ENCODE data around the gene TSC22D2.

Gene TSC22D2

GRCh38 chr3:150443331-150443741, 35.2 kb downstream of the TSC22D2 start:
- POLR2A ChIA-PET = no interaction called here
- no peak overlapping the region for H3K4me3 ChIP-seq (ENCODE audit: low read depth, low read length)
- no peak for DNase-seq (ENCODE audit: low read depth, low spot score)
- CTCF ChIA-PET = interaction anchor here (1.6 to 2.2 kb wide), 3 partner anchors 9 to 204 kb away, joined by 3 to 6 read pairs (median 5); no protein-coding TSS in a partner anchor
- no peak for TF ChIP-seq CTCF (IDR thresholded peaks at IDR 0.05; ENCODE audit: insufficient read depth, low read length, missing control alignments)

- TF ChIP-seq CTCF (IDR thresholded peaks at IDR 0.05; ENCODE audit: insufficient read depth, low read length, missing control alignments) = no peak
- ChIA-PET POLR2A (no interaction called here), CTCF (interaction anchor here (1.6 kb wide), 1 partner anchor 10 kb away, joined by 5 read pairs; no protein-coding TSS in a partner anchor)
- H3K4me3 ChIP-seq (ENCODE audit: low read depth, low read length) = no peak overlapping the region
- no peak for DNase-seq (ENCODE audit: low read depth, low spot score)
Measured at GRCh38 chr3:150444371-150444770, 36.3 kb downstream of the TSC22D2 start.

GRCh38 chr3:150446470-150446977, 38.4 kb downstream of the TSC22D2 start:
- ChIA-PET POLR2A (no interaction called here), CTCF (no interaction called here)
- no peak for TF ChIP-seq CTCF (IDR thresholded peaks at IDR 0.05; ENCODE audit: insufficient read depth, low read length, missing control alignments)
- H3K4me3 ChIP-seq (ENCODE audit: low read depth, low read length) = no peak overlapping the region
- no peak for DNase-seq (ENCODE audit: low read depth, low spot score)

- CTCF ChIA-PET = no interaction called here
- POLR2A ChIA-PET = no interaction called here
- no peak for TF ChIP-seq CTCF (IDR thresholded peaks at IDR 0.05; ENCODE audit: insufficient read depth, low read length, missing control alignments)
- no peak overlapping the region for H3K4me3 ChIP-seq (ENCODE audit: low read depth, low read length)
- no peak for DNase-seq (ENCODE audit: low read depth, low spot score)
Measured at GRCh38 chr3:150447084-150447483, 39.0 kb downstream of the TSC22D2 start.

GRCh38 chr3:150447631-150448465, 39.8 kb downstream of the TSC22D2 start:
- no peak overlapping the region for H3K4me3 ChIP-seq (ENCODE audit: low read depth, low read length)
- ChIA-PET POLR2A (no interaction called here), CTCF (interaction anchor here (1.2 kb wide), 1 partner anchor 48 kb away, joined by 3 read pairs; no protein-coding TSS in a partner anchor)
- no peak for TF ChIP-seq CTCF (IDR thresholded peaks at IDR 0.05; ENCODE audit: insufficient read depth, low read length, missing control alignments)
- no peak for DNase-seq (ENCODE audit: low read depth, low spot score)

GRCh38 chr3:150449169-150449721, 41.1 kb downstream of the TSC22D2 start:
- no peak for DNase-seq (ENCODE audit: low read depth, low spot score)
- TF ChIP-seq CTCF (IDR thresholded peaks at IDR 0.05; ENCODE audit: insufficient read depth, low read length, missing control alignments) = no peak
- ChIA-PET CTCF (interaction anchor here (1.2 kb wide), 1 partner anchor 47 kb away, joined by 3 read pairs; no protein-coding TSS in a partner anchor), POLR2A (no interaction called here)
- no peak overlapping the region for H3K4me3 ChIP-seq (ENCODE audit: low read depth, low read length)

All from AG04449 (cell line).